Central memory CD8-positive, alpha-beta T cell (primary cell): ENCODE data around the gene ADGRD1.

Experiments
- ATAC-seq: fragments of 150-1000 bp; cut with Tn5 transposase; replicated peaks from 2 replicates; pipeline ENCODE4 v1.10.0; 2022; ENCODE audit warnings: mild to moderate bottlenecking, moderate FRiP score, moderate number of reproducible peaks; ENCODE audit not compliant: poor library complexity, severe bottlenecking; ENCODE audit errors: extremely low read depth
- DNase-seq, 2 donors: peaks; one replicate each; pipeline ENCODE4 v3.0.0; 2021; ENCODE audit warnings: low spot score in 2 of 2
- H3K27ac Mint-ChIP-seq: one replicate; pipeline ENCODE4 v1.8.0; 2022; ENCODE audit warnings: low read depth, mild to moderate bottlenecking, moderate library complexity, mixed read lengths
- H3K27me3 Mint-ChIP-seq: one replicate; pipeline ENCODE4 v1.8.0; 2022; ENCODE audit warnings: mixed read lengths
- H3K36me3 Mint-ChIP-seq: one replicate; pipeline ENCODE4 v1.8.0; 2022; ENCODE audit warnings: mild to moderate bottlenecking, moderate library complexity, mixed read lengths; ENCODE audit not compliant: insufficient read depth
- H3K4me1 Mint-ChIP-seq: one replicate; pipeline ENCODE4 v1.8.0; 2022; ENCODE audit warnings: mixed read lengths
- H3K4me3 Mint-ChIP-seq: one replicate; pipeline ENCODE4 v1.8.0; 2022; ENCODE audit warnings: mild to moderate bottlenecking, moderate library complexity, mixed read lengths
- H3K9me3 Mint-ChIP-seq: one replicate; pipeline ENCODE4 v1.8.0; 2022; ENCODE audit warnings: mixed read lengths

Gene ADGRD1

DNA sequence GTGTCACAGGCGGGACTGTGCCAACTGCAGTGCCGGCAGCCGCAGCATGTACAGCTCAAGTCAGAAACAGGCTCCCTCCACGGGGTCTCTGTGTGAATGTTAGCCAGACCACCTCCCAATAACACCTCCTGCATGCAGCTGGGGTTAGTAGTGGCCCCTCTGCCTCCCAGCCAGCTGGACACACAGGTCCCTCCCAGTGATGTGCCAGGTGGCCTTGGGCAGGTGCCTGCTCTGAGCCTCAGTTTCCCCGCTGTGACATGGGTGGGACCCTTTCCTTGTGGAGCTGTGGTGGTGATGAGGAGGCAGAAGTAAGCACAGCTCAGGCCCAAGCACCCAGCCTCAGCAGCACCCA is 139.9 kb downstream of the ADGRD1 start:
- DNase-seq: no peak
- ATAC-seq: peak; percentile 49
- H3K4me1 Mint-ChIP-seq: peaks cover 14% of the 10 kb centered on the region
- peak overlapping the region; percentile 21 for H3K4me3 Mint-ChIP-seq
- no peaks in the 10 kb centered on the region for H3K9me3 Mint-ChIP-seq
- no peaks in the 10 kb centered on the region for H3K27me3 Mint-ChIP-seq
- H3K27ac Mint-ChIP-seq: no peak overlapping the region
- no peaks in the 10 kb centered on the region for H3K36me3 Mint-ChIP-seq

DNA sequence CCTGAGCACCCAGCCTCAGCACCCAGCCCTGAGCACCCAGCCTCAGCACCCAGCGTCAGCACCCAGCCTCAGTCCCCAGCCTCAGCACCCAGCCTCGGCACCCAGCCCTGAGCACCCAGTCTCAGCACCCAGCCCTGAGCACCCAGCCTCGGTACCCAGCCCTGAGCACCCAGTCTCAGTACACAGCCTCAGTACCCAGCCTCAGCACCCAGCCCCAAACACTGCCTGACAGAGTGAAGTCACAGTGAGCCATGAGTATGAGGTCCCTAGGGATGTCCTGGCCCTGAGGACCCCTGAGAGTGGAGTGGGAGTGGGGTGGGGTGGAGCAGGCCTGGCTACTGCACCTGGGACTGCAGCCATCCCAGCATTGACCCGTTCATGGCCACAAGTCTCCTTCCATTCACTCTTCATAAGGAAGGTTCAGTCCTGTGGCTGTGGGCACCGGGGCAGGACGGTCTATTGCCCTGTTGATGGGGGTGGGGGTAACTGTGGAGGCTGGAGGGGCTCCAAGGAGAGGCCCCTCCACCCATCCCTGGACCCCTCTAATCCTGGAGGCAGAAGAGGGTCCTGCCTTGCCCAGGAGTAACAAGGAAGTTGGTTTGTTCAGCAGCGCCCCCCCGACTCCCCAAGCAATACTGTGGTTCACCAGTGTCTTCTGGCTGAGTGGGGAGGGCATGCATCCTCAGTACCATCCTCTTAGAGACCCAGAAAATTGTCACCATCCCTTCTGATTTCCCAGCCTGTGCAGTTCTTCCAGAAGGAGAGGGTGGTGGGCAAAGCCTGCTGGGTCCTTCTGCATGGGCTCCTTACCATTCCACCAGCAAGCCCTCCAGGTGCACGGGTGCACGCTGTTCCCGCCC is 140.5 kb downstream of the ADGRD1 start:
- H3K27ac Mint-ChIP-seq: no peak overlapping the region
- no peaks in the 10 kb centered on the region for H3K36me3 Mint-ChIP-seq
- ATAC-seq (no peak), DNase-seq (no peak)
- no peaks in the 10 kb centered on the region for H3K27me3 Mint-ChIP-seq
- H3K4me3 Mint-ChIP-seq: no peak overlapping the region
- H3K9me3 Mint-ChIP-seq: no peaks in the 10 kb centered on the region
- peaks cover 14% of the 10 kb centered on the region for H3K4me1 Mint-ChIP-seq

DNA sequence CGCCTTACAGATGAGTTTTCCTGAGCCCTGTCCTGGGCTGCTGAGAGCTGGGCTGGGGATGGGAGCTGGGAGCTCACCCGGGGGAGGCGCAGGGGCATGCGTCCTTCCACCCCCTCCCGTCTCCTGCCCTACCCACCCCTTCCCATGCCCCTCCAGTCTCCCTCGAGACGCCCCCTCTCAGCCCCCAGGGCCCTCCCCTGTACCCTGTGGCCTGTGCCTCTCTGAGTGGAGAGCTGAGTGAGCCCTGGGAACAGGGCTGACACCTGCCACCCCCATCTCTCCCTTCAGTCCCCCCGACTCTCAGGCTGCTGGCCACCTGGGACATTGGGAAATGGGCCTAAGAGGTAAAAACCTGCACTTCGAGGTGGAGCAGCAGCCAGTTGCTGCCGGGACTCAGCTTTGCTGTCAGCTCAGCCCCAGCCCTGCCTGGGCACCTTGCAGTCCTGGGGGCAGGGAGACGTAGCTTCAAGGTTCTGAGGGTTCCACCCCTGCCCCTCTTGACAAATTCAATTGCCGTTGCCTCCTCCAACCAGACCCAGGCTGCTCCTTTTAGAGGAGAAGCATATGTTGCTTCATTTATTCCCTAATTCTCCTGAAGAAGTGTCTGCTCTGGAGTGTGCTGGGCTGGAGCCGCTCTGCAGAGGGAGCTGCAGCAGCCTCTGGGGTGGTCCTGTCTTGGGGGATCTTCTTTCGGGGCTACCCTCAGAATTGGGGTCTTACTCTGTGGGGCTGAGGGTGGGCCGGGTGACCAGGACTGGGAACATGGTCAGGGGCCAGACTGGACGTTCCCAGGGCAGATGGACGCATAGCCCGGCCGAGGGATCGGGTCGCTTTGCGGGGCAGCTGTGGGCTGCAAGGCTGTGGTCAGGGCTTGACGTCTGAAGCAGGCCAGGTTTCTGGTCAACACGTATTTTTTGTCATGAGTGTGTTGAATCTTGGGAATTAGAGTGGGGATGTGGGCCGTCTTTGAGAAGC is 141.4 kb downstream of the ADGRD1 start:
- Mint-ChIP-seq H3K27me3 (no peaks in the 10 kb centered on the region), H3K4me1 (peaks cover 14% of the 10 kb centered on the region), H3K4me3 (no peak overlapping the region), H3K9me3 (no peaks in the 10 kb centered on the region), H3K36me3 (no peaks in the 10 kb centered on the region), H3K27ac (no peak overlapping the region)
- ATAC-seq: no peak
- no peak for DNase-seq

DNA sequence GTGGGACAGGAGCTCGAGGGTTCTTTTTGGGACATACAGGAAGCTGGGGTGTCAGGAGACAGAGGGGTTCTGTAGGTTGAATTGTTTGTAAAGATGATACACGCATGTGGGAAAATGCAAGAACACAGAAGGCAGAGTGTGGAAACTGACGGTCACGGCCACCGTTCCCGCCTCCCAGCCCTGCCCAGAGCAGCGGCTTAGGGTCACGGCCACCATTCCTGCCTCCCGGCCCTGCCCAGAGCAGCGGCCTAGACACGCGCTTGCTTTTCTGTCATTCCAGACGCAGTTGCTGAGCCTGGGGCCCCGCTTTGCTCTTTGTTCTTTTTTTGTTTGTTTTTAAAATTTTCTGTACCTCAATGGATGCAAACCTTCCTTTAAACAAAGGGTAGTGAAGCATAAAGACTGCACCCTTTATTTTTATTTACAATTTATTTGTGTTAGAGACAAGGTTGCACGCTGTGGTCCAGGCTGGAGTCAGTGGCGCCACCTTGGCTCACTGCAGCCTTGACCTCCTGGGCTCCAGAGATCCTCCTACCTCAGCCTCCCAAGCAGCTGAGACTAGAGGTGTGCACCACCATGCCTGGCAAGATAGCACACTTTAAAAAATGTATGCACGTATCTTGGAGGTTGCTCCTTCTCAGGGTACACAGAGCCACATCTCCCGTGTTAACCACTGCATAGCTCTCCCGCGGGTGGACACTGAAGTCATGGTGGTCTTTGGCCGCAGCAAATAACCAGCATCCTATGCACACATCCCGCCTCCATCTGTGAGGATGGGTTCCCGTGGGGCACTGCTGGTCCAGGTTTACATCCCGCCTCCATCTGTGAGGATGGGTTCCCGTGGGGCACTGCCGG is 142.3 kb downstream of the ADGRD1 start:
- no peaks in the 10 kb centered on the region for H3K9me3 Mint-ChIP-seq
- peaks cover 14% of the 10 kb centered on the region for H3K4me1 Mint-ChIP-seq
- no peaks in the 10 kb centered on the region for H3K36me3 Mint-ChIP-seq
- no peak overlapping the region for H3K4me3 Mint-ChIP-seq
- DNase-seq (no peak), ATAC-seq (no peak)
- no peak overlapping the region for H3K27ac Mint-ChIP-seq
- H3K27me3 Mint-ChIP-seq: no peaks in the 10 kb centered on the region

DNA sequence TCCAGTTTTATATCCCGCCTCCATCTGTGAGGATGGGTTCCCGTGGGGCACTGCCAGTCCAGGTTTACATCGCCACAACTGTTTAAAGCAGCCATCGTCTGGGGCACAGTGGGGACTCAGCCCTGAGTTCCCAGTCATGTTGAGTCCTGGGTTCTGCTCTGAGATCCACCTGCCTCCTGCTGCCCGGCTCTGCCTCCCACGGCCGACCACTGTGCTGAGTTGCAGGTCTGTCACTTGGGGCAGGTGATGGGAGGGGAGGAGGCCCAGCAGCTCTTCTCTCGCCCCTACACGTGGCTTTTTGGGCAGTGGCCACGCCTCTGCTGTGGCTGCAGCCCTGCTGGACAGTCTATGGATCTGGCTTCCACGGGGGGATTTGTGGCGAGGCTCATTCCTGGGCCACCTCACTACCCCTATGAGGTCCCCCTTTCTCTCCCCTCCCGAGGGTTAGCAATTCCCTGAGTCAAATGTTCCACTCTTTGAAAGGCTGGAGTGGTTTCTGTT is 143.0 kb downstream of the ADGRD1 start:
- H3K4me3 Mint-ChIP-seq: no peak overlapping the region
- no peaks in the 10 kb centered on the region for H3K36me3 Mint-ChIP-seq
- H3K9me3 Mint-ChIP-seq: no peaks in the 10 kb centered on the region
- ATAC-seq (no peak), DNase-seq (no peak)
- H3K27ac Mint-ChIP-seq: no peak overlapping the region
- no peaks in the 10 kb centered on the region for H3K27me3 Mint-ChIP-seq
- peaks cover 9% of the 10 kb centered on the region for H3K4me1 Mint-ChIP-seq

DNA sequence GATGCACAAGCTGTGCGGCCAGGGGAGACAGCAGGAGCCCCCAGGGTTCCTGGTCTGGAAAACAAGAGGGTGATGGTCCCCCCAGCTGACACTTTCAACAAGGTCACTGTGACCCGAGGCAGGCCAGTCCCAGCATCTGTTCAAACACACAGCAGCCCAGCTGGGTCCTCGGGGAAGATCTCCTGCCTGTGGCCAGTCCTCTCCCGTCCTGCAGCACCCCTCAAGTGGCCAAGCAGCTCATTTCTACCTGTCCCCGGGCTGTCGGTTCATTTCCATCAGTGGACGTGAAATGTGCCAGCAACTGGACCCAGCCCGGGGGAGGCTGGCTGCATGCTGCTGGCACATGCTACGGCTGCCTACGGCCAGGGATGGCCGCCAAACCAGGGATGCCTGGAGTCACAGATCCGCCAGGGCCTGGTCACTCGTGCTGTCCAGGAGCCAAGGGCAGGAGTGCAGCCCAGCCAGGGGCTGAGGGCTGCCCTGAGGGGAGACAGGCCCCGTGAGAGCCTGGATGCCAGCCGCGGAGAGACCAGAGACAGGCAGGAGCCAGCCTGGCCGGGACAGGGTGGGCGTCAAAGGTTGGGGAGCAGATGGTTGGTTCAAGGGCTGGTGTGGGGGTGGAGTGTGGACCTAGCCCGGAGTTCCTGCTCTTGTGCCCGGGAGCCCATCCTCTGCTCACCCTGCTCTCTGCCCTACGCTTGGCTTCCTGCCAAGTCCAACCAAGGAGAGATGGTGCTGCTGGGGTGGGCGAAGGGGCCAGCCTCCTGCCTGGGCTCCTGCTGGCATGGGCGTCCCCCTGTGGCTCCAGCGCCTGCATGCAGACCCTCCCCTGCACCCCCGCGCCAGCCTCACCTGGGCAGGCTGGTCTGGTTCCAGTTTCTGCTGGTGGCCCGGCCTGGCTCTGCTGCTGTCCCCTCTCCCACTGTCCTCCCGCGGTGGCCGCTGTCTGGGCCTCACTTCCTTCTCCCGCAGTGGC is 143.8 kb downstream of the ADGRD1 start:
- ATAC-seq: no peak

DNA sequence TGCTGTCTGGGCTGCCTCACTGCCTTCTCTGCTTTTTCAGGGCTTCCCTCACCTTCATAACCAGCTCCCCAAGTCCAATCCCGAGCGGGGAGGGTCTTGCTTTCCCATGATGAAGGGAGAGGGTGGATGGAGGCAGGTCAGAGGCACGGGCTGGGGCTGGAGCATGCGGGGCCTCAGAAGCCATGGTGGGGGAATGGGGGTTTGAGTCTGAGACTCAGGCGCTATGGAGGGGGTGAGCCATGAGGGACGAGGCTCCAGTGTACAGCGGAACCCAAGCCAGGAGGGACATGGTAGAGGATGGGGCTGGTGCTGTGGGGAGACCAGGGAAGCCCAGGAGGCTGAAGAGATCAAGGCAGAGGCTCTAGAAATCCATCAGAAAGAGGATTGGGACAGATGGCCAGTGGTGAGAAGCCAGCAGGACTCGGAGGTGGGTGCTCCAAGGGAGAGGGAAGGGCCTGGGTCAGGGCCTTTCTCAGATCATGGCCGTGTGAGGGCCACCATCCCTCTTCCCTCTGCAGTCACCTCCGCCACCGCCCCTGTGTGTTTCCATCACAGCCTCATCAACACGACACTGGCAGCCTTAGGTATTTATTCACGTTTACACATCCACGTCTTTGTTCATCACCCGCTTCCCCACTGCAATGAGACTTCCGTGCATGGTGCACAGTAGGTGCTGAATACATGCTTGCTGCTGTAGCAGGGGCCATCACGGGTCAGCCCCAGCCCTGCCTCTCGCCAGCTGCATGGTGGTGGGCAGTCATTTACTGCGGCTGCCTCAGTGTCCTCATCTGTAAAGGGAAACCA is 144.7 kb downstream of the ADGRD1 start:
- no peak for ATAC-seq
- no peak overlapping the region for H3K27ac Mint-ChIP-seq
- H3K4me3 Mint-ChIP-seq: no peak overlapping the region
- peaks cover under 1% of the 10 kb centered on the region for H3K4me1 Mint-ChIP-seq
- H3K9me3 Mint-ChIP-seq: no peaks in the 10 kb centered on the region
- no peaks in the 10 kb centered on the region for H3K27me3 Mint-ChIP-seq
- H3K36me3 Mint-ChIP-seq: no peaks in the 10 kb centered on the region
- no peak for DNase-seq

More for the DNA sequence above, 143.8 kb downstream of the ADGRD1 start:
- DNase-seq: no peak
- Mint-ChIP-seq H3K27me3 (no peaks in the 10 kb centered on the region), H3K4me1 (peaks cover 6% of the 10 kb centered on the region), H3K27ac (no peak overlapping the region), H3K9me3 (no peaks in the 10 kb centered on the region), H3K4me3 (no peak overlapping the region), H3K36me3 (no peaks in the 10 kb centered on the region)

DNA sequence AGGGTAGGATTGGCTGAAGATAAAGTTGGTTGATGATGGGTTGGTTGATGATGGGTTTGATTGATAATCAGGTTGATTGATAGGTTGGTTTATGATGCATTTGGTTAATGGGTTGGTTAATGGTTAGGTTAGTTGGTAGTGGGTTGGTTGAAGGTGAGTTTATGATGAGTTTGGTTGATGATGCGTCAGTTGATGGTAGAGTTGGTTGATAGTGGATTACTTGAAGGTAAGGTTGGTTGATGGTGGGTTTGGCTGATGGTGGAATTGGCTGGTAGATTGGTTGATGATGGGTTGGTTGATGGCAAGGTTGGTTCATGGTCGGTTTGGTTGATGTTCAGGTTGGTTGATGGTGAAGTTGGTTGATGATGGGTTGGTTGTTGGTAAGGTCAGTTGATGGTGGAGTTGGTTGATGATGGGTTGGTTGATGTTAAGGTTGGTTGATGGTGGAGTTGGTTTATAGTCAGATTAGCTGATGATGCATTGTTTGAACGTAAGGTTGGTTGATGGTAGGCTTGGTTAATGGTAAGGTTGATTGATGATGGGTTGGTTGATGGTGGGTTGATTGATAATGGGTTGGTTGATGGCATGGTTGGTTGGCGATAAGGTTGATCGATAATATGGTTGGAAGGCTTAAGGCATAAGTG is 146.4 kb downstream of the ADGRD1 start:
- no peaks in the 10 kb centered on the region for H3K9me3 Mint-ChIP-seq

DNA sequence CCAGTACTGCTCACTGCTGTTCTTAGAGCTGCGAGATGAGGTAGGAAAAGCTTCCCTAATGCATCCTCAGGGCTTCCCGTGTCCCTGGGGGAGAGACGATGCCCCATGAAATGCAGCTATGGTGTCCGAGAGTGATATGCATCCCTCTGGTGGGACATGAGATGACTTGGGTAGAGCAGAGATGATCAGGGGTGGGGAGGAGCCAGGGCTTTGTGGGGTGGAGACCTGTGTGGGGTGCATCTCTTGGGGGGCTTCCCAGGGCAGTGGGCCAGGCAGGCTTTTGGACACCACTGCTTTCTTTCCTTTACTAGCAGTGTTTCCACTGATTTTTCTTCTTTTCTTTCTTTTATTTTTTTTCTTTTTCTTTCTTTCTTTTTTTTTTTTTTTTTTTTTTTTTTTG is 147.3 kb downstream of the ADGRD1 start:
- DNase-seq (no peak), ATAC-seq (no peak)
- Mint-ChIP-seq H3K27me3 (peaks cover 3% of the 10 kb centered on the region), H3K4me3 (no peak overlapping the region), H3K27ac (no peak overlapping the region), H3K4me1 (peaks cover 5% of the 10 kb centered on the region), H3K9me3 (no peaks in the 10 kb centered on the region), H3K36me3 (no peaks in the 10 kb centered on the region)

More for the DNA sequence above, 146.4 kb downstream of the ADGRD1 start:
- H3K4me3 Mint-ChIP-seq: no peak overlapping the region
- H3K4me1 Mint-ChIP-seq: no peaks in the 10 kb centered on the region
- H3K27me3 Mint-ChIP-seq: no peaks in the 10 kb centered on the region
- H3K27ac Mint-ChIP-seq: no peak overlapping the region
- H3K36me3 Mint-ChIP-seq: no peaks in the 10 kb centered on the region
- ATAC-seq: no peak
- no peak for DNase-seq

DNA sequence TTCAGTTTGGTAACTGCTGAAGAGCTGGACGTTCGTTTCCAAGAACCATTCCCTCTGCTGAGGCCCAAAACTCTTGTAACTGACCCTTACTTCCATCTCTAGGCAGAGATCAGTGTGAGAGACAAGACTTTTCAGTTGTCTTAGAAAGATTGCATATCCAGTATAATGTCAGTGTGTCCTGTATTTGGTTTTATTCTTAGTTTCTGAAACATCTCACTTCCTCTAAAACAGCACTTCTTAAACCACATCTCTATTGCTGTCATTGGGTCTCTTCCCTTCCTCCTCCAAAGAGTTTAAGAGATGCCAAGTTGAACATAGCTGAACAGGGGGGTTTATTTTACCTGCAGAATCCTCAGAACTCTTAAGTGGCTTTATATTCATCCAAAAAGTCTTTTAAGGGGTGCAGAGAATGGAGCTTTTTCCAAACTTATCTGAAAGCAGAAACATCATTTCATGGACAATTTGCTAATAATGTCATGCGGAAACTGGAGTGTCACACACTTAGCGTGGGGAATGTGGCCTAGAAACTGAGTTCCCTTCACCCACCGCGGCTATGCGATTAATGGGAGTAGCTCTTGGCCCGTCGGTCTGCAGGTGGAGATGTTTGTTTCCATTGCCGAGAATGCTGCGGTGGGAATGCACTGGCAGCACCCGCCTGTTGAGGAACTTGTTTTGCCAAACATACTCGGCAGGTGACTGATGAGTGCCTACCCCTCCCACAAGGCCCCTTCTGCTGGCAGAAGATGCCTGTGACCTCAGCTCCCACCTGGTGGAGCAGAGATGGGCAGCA is 148.2 kb downstream of the ADGRD1 start:
- no peak for ATAC-seq
- H3K36me3 Mint-ChIP-seq: no peaks in the 10 kb centered on the region

More for the DNA sequence above, 148.2 kb downstream of the ADGRD1 start:
- H3K27me3 Mint-ChIP-seq: peaks cover 9% of the 10 kb centered on the region
- no peak overlapping the region for H3K4me3 Mint-ChIP-seq
- DNase-seq: no peak
- H3K9me3 Mint-ChIP-seq: no peaks in the 10 kb centered on the region
- H3K27ac Mint-ChIP-seq: no peak overlapping the region
- H3K4me1 Mint-ChIP-seq: peaks cover 13% of the 10 kb centered on the region
